ENCODE results near the gene USP6NL. TPM values are rescaled to one million over a fixed set of nuclear protein-coding genes. Genes with fewer than 3 reads are reported as not detected.

Gene USP6NL
- total and polyA plus RNA-seq, 10 of the 15 experiments (the other 5 are each of a cell fraction or from before 2014, with no cell fraction given) = 4.0 to 27.7 (median 18.2) TPM

GRCh38 chr10:11522821-11523245 lies 88.6 kb downstream of the USP6NL start:
- FAIRE-seq (no peak), DNase-seq (ENCODE audit: low read depth, low spot score) (no peak), ATAC-seq (no peak)
- SMC1A ChIA-PET (ENCODE audit: uncharacterized antibody, unreplicated experiment) = interaction anchor here (0.6 to 2.4 kb wide), 9 partner anchors 9 to 201 kb away, joined by 3 to 14 read pairs (median 3); no protein-coding TSS in a partner anchor
- no TSS peak for BruUV-seq (replicated peaks)
- H3K4me1 ChIP-seq (ENCODE audit: control insufficient read depth, insufficient read depth, low read length) = peaks cover 5% of the 10 kb centered on the region
- peaks cover 0 to 39% of the 10 kb centered on the region in 2 experiments; a peak in 3 of 4 replicates for H3K36me3 ChIP-seq (ENCODE audit: control insufficient read depth in 2 of 2, insufficient read depth in 2 of 2, low read length in 1 of 2)
- POLR2A ChIA-PET = no interaction called here
- CTCF ChIA-PET = interaction anchor here (1.2 to 8.7 kb wide), 4 partner anchors 19 to 234 kb away, joined by 3 to 52 read pairs (median 20); no protein-coding TSS in a partner anchor
- H4K20me1 ChIP-seq (ENCODE audit: control insufficient read depth, insufficient read depth) = no peaks in the 10 kb centered on the region
- WGBS (ENCODE audit: insufficient coverage, insufficient replicate concordance, low lambda C conversion rate, missing lambda C conversion rate) = 98% methylated on average over 4 of the region's 4 CpGs
- peaks cover 24% of the 10 kb centered on the region for H3K79me2 ChIP-seq (ENCODE audit: control insufficient read depth, insufficient read depth, low read length)
- no peak overlapping the region for H3K9ac ChIP-seq (ENCODE audit: control insufficient read depth, insufficient read depth, low read length)
- H3K4me2 ChIP-seq (ENCODE audit: control insufficient read depth, insufficient read depth) = no peak overlapping the region
- TF ChIP-seq CHD4 (IDR thresholded peaks at IDR 0.05) (no peak), MTA2 (IDR thresholded peaks at IDR 0.05; ENCODE audit: low read depth) (no peak), MLLT1 (IDR thresholded peaks at IDR 0.05) (no peak), SMARCA5 (IDR thresholded peaks at IDR 0.05) (no peak), STAT1 (conservative IDR thresholded peaks at IDR 0.05) (no peak), NFYA (IDR thresholded peaks at IDR 0.05; ENCODE audit: borderline replicate concordance, low read depth, low read length) (no peak), SMAD5 (IDR thresholded peaks at IDR 0.05; ENCODE audit: low read depth) (no peak), EED (IDR thresholded peaks at IDR 0.05; ENCODE audit: low read depth) (no peak), FOXK2 (IDR thresholded peaks at IDR 0.05) (no peak)
- RAD21 ChIA-PET (ENCODE audit: unreplicated experiment) = interaction anchor here (1.0 kb wide), 1 partner anchor 235 kb away, joined by 3 read pairs; no protein-coding TSS in a partner anchor
- no peak overlapping the region for H3K27ac ChIP-seq (ENCODE audit: control insufficient read depth, insufficient read depth)
- no peaks in the 10 kb centered on the region; the same call in 2 of the 3 replicates for H3K9me3 ChIP-seq (replicated peaks; ENCODE audit: control insufficient read depth, insufficient read depth, low read length)
- intact Hi-C loops (cut with micrococcal nuclease; ENCODE audit: unreplicated experiment) = no loop called here
- no peaks in the 10 kb centered on the region for H3K27me3 ChIP-seq (replicated peaks in 1 of 2; ENCODE audit: control insufficient read depth in 2 of 2, insufficient read depth in 2 of 2, low read length in 1 of 2)
- in situ Hi-C loops (cut with MboI) = no loop called here
- H3K4me3 ChIP-seq = no peak overlapping the region
- no peak overlapping the region for H2AFZ ChIP-seq (ENCODE audit: control insufficient read depth, low read depth, low read length)

Measured in GM12878 (cell line).